HEK293 (cell line): Measurements from ENCODE around the gene SAXO2.
"Not testable (repeated sequence)": the region's sequence is repeated elsewhere in the genome, so short reads cannot be mapped to it uniquely, and the experiment has no call there.

Experiments used
- CTCF ChIA-PET: fragments of 350-600 bp; formaldehyde crosslinking; extraction: SDS; loops from one replicate; lab custom pipeline; 2021; ENCODE audit warnings: antibody characterized with exemption; lab: Yijun Ruan, JAX
- POLR2A ChIA-PET: fragments of 300-600 bp; formaldehyde crosslinking; extraction: SDS; loops from one replicate; lab custom pipeline; 2020; ENCODE audit warnings: antibody characterized with exemption, inconsistent platforms; lab: Yijun Ruan, JAX
- H3K27ac ChIP-seq: fragments of 200-500 bp; sonication (Bioruptor generic); 2 replicates; pipeline ENCODE4 v1.5.1; 2014; ENCODE audit warnings: low read depth, low read length, control low read depth, inconsistent platforms; ENCODE audit errors: extremely low read depth
- H3K36me3 ChIP-seq, 2 experiments: fragments of 200-500 bp in 1 of 2; sonication (Bioruptor generic) in 1 of 2; 1 replicate in 1 of 2; 2 replicates in 1 of 2; pipeline ENCODE4 v1.5.1; 2014 to 2017; ENCODE audit warnings: inconsistent platforms in 2 of 2, low read length in 2 of 2; ENCODE audit not compliant: control insufficient read depth in 2 of 2, insufficient read depth in 1 of 2
- H3K4me1 ChIP-seq: fragments of 200-500 bp; sonication (Bioruptor generic); 2 replicates; pipeline ENCODE4 v1.5.1; 2014; ENCODE audit warnings: mild to moderate bottlenecking, low read length, inconsistent platforms; ENCODE audit not compliant: control insufficient read depth, insufficient read depth
- H3K4me3 ChIP-seq: 2 replicates; pipeline ENCODE4 v1.5.1; 2011; ENCODE audit warnings: low read depth, mild to moderate bottlenecking, control low read depth, low read length, moderate library complexity
- H3K9me3 ChIP-seq: fragments of 200-500 bp; sonication (Bioruptor generic); 2 replicates; pipeline ENCODE4 v1.5.1; 2014; ENCODE audit warnings: low read depth, low read length, inconsistent platforms; ENCODE audit not compliant: control insufficient read depth, insufficient read depth
- KLF7 ChIP-seq: fragments of 450-650 bp; formaldehyde crosslinking; IDR thresholded peaks from 2 replicates; pipeline ENCODE4 v1.5.1; 2016; ENCODE audit warnings: missing biosample characterization, missing genetic modification characterization, borderline replicate concordance
- MYNN ChIP-seq: fragments of 450-650 bp; formaldehyde crosslinking; IDR thresholded peaks from 2 replicates; pipeline ENCODE4 v1.5.1; 2016; ENCODE audit warnings: missing biosample characterization, missing genetic modification characterization, borderline replicate concordance
- SCRT1 ChIP-seq: fragments of 450-650 bp; formaldehyde crosslinking; IDR thresholded peaks from 2 replicates; pipeline ENCODE4 v1.5.1; 2016; ENCODE audit warnings: missing biosample characterization, missing genetic modification characterization, borderline replicate concordance
- ZBTB1 ChIP-seq: fragments of 450-650 bp; formaldehyde crosslinking; IDR thresholded peaks from 2 replicates; pipeline ENCODE4 v1.5.1; 2016; ENCODE audit warnings: missing biosample characterization, missing genetic modification characterization
- ZBTB21 ChIP-seq: fragments of 450-650 bp; formaldehyde crosslinking; IDR thresholded peaks from 2 replicates; pipeline ENCODE4 v1.5.1; 2017; ENCODE audit warnings: missing biosample characterization, missing genetic modification characterization
- ZFHX2 ChIP-seq: fragments of 450-650 bp; formaldehyde crosslinking; conservative IDR thresholded peaks from 2 replicates; pipeline ENCODE4 v1.5.1; 2016; ENCODE audit warnings: missing biosample characterization, missing genetic modification characterization
- ZFP37 ChIP-seq: fragments of 450-650 bp; formaldehyde crosslinking; IDR thresholded peaks from 2 replicates; pipeline ENCODE4 v1.5.1; 2016; ENCODE audit warnings: missing biosample characterization, missing genetic modification characterization
- ZIC2 ChIP-seq: fragments of 450-650 bp; formaldehyde crosslinking; IDR thresholded peaks from 2 replicates; pipeline ENCODE4 v1.5.1; 2016; ENCODE audit warnings: missing biosample characterization, missing genetic modification characterization
- ZNF138 ChIP-seq: fragments of 450-650 bp; formaldehyde crosslinking; IDR thresholded peaks from 2 replicates; pipeline ENCODE4 v1.5.1; 2016; ENCODE audit warnings: missing biosample characterization, missing genetic modification characterization, borderline replicate concordance
- ZNF146 ChIP-seq: fragments of 450-650 bp; formaldehyde crosslinking; IDR thresholded peaks from 2 replicates; pipeline ENCODE4 v1.5.1; 2016; ENCODE audit warnings: missing biosample characterization, missing genetic modification characterization
- ZNF202 ChIP-seq: fragments of 450-650 bp; formaldehyde crosslinking; IDR thresholded peaks from 2 replicates; pipeline ENCODE4 v1.5.1; 2016; ENCODE audit warnings: missing biosample characterization, missing genetic modification characterization, borderline replicate concordance
- ZNF24 ChIP-seq: fragments of 450-650 bp; formaldehyde crosslinking; IDR thresholded peaks from 2 replicates; pipeline ENCODE4 v1.5.1; 2016; ENCODE audit warnings: missing biosample characterization, missing genetic modification characterization
- ZNF341 ChIP-seq: fragments of 450-650 bp; formaldehyde crosslinking; IDR thresholded peaks from 2 replicates; pipeline ENCODE4; 2016; ENCODE audit warnings: low read depth, missing biosample characterization, missing genetic modification characterization
- ZNF514 ChIP-seq: fragments of 450-650 bp; formaldehyde crosslinking; IDR thresholded peaks from 2 replicates; pipeline ENCODE4 v1.5.1; 2016; ENCODE audit warnings: missing biosample characterization, missing genetic modification characterization
- ZNF530 ChIP-seq: fragments of 450-650 bp; formaldehyde crosslinking; IDR thresholded peaks from 2 replicates; pipeline ENCODE4 v1.5.1; 2016; ENCODE audit warnings: low read depth, missing biosample characterization, missing genetic modification characterization
- ZNF600 ChIP-seq: fragments of 450-650 bp; formaldehyde crosslinking; IDR thresholded peaks from 2 replicates; pipeline ENCODE4 v1.5.1; 2016; ENCODE audit warnings: missing biosample characterization, missing genetic modification characterization
- ZNF623 ChIP-seq: fragments of 450-650 bp; formaldehyde crosslinking; IDR thresholded peaks from 2 replicates; pipeline ENCODE4 v1.5.1; 2016; ENCODE audit warnings: missing biosample characterization, missing genetic modification characterization
- ZNF768 ChIP-seq: fragments of 450-650 bp; formaldehyde crosslinking; IDR thresholded peaks from 2 replicates; pipeline ENCODE4 v1.5.1; 2018; ENCODE audit warnings: missing biosample characterization, mild to moderate bottlenecking, missing genetic modification characterization
- ZNF776 ChIP-seq: fragments of 450-650 bp; formaldehyde crosslinking; IDR thresholded peaks from 2 replicates; pipeline ENCODE4 v1.5.0; 2017; ENCODE audit warnings: missing biosample characterization, missing genetic modification characterization, borderline replicate concordance
- ZNF777 ChIP-seq: fragments of 450-650 bp; formaldehyde crosslinking; IDR thresholded peaks from 2 replicates; pipeline ENCODE4 v1.5.1; 2017; ENCODE audit warnings: missing biosample characterization, missing genetic modification characterization, borderline replicate concordance
- ZNF791 ChIP-seq: fragments of 450-650 bp; formaldehyde crosslinking; IDR thresholded peaks from 2 replicates; pipeline ENCODE4 v1.5.1; 2016; ENCODE audit warnings: missing biosample characterization, missing genetic modification characterization
- TF ChIP-seq, protein P1 (sequence below): fragments of 450-650 bp; formaldehyde crosslinking; IDR thresholded peaks from 2 replicates; pipeline ENCODE4 v1.5.1; 2016; ENCODE audit warnings: missing biosample characterization, missing genetic modification characterization

The SAXO2 gene

DNA sequence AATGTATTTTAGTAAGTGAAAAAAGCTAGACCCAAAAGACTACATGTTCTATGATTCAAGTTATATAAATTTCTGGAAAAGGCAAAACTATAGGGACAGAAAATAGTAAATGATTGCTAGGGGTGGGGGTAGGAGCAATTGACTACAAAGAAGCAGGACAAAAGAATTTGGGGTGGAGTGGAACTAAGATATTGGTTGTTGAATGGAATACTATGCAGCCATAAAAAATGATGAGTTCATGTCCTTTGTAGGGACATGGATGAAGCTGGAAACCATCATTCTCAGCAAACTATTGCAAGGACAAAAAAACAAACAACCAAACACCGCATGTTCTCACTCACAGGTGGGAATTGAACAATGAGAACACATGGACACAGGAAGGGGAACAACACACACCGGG, 25.6 kb downstream of the SAXO2 start:
- TF ChIP-seq ZNF146 (tag by site-specific recombination), result peak; percentile 93
- TF ChIP-seq, all 188 proteins: peak for 1; not testable (repeated sequence) for 187
- CTCF ChIA-PET, result interaction anchor here (0.7 kb wide), 1 partner anchor 801 kb away, joined by 3 read pairs; no protein-coding TSS in a partner anchor

DNA sequence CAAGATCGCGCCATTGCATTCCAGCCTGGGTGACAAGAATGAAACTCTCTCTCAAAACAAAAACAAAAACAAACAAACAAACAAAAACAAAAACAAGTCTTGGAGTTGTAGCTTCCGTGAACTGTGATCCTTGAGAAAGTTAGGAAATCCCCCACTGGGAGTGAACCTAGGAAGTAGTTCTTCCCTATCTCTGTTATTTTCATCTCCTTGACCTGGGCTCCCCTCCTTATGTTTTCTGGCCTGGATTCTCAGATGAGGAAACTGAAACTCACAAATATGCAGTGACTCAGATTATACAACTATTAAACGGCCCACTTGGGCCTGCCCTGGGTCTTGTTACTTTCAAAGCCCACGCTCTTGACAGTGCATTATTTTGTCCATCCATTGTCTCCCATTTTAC, 29.7 kb downstream of the SAXO2 start:
- ChIA-PET CTCF (no interaction called here), POLR2A (no interaction called here)
- Histone ChIP-seq H3K36me3 (no peaks in the 10 kb centered on the region), H3K9me3 (no peaks in the 10 kb centered on the region), H3K4me3 (no peak overlapping the region), H3K4me1 (no peaks in the 10 kb centered on the region), H3K27ac (no peak overlapping the region)
- TF ChIP-seq ZNF623 (tag by site-specific recombination), result no peak
- TF ChIP-seq, protein P1, sequence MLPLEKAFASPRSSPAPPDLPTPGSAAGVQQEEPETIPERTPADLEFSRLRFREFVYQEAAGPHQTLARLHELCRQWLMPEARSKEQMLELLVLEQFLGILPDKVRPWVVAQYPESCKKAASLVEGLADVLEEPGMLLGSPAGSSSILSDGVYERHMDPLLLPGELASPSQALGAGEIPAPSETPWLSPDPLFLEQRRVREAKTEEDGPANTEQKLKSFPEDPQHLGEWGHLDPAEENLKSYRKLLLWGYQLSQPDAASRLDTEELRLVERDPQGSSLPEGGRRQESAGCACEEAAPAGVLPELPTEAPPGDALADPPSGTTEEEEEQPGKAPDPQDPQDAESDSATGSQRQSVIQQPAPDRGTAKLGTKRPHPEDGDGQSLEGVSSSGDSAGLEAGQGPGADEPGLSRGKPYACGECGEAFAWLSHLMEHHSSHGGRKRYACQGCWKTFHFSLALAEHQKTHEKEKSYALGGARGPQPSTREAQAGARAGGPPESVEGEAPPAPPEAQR (tag by site-specific recombination), result no peak

More for the DNA sequence above, 25.6 kb downstream of the SAXO2 start:
- H3K9me3 ChIP-seq, H3K36me3 ChIP-seq, H3K4me1 ChIP-seq, H3K27ac ChIP-seq, POLR2A ChIA-PET, H3K4me3 ChIP-seq: not testable (repeated sequence)

- CTCF ChIA-PET, result interaction anchor here (0.7 to 0.9 kb wide), 2 partner anchors 13 to 122 kb away, joined by 3 to 4 read pairs; no protein-coding TSS in a partner anchor
- H3K9me3 ChIP-seq, result no peaks in the 10 kb centered on the region
- H3K36me3 ChIP-seq, result no peaks in the 10 kb centered on the region
- peak; percentile 98 for TF ChIP-seq ZIC2
- no peak for TF ChIP-seq KLF7 (tag by site-specific recombination)
- TF ChIP-seq, all 188 proteins: peak for 1
- Histone ChIP-seq H3K4me1 (no peaks in the 10 kb centered on the region), H3K4me3 (no peak overlapping the region), H3K27ac (no peak overlapping the region)
- POLR2A ChIA-PET, result no interaction called here
These were observed 31.6 kb downstream of the SAXO2 start for GRCh38 chr15:82294061-82294690.

DNA sequence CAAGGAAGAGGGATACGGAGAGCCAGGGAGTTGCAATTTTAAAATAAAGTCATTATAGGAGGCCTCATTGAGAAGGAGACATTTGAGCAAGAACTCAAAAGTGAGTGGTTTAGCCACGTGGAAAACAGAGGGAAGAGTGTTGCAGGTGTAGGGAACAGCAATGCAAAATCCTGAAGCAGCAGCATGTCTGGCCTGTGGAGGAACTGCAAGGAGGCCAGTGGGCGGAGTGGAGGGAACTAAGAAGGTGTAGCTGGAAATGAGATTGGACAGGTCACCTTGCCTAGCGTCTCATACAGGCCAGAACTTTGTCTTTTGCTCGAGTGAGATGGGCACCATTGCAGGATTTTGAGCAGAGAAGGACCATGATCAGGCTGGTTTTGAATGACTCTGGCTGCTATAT, 34.9 kb downstream of the SAXO2 start:
- H3K4me1 ChIP-seq, result no peaks in the 10 kb centered on the region
- no peak overlapping the region for H3K4me3 ChIP-seq
- TF ChIP-seq SCRT1 (tag by site-specific recombination) (no peak), ZFP37 (tag by site-specific recombination) (no peak), MYNN (no peak), ZNF791 (tag by site-specific recombination) (no peak), ZNF768 (tag by site-specific recombination) (no peak), ZNF600 (no peak), KLF7 (tag by site-specific recombination) (no peak), ZFHX2 (tag by site-specific recombination) (no peak), ZNF138 (tag by site-specific recombination) (no peak), ZBTB21 (tag by site-specific recombination) (no peak), ZNF776 (no peak), ZNF24 (no peak), ZNF202 (tag by site-specific recombination) (no peak), ZNF777 (tag by site-specific recombination) (no peak), ZBTB1 (tag by site-specific recombination) (no peak), ZNF530 (tag by site-specific recombination) (no peak), ZNF341 (no peak), ZNF514 (tag by site-specific recombination) (no peak)
- no peak overlapping the region for H3K27ac ChIP-seq
- ChIA-PET POLR2A (no interaction called here), CTCF (interaction anchor here (0.7 kb wide), 1 partner anchor 346 kb away, joined by 3 read pairs; no protein-coding TSS in a partner anchor)
- H3K36me3 ChIP-seq, result no peaks in the 10 kb centered on the region
- no peaks in the 10 kb centered on the region for H3K9me3 ChIP-seq
